Panc1 (cell line): ENCODE results near the gene SRGAP3. TPM values are rescaled to one million over a fixed set of nuclear protein-coding genes. Genes with fewer than 3 reads are reported as not detected.

Source experiments
- ATAC-seq: fragments of 200-7000 bp; cut with Tn5 transposase; 2 replicates; pipeline ENCODE4 v1.9.1; 2020; ENCODE audit warnings: mild to moderate bottlenecking, moderate library complexity
- BruUV-seq: library from RNA; stranded (reverse); fragments of 400-500 nt; replicated peaks from 2 replicates; lab custom pipeline; 2021; lab: Mats Ljungman, UMichigan
- CTCF ChIA-PET: fragments of 300-600 bp; sonication (Branson Sonifier 250); formaldehyde crosslinking; loops from one replicate; lab custom pipeline; 2022; ENCODE audit warnings: antibody characterized with exemption; lab: Charles Lee
- POLR2A ChIA-PET: fragments of 300-600 bp; sonication (Branson Sonifier 250); formaldehyde crosslinking; loops from one replicate; lab custom pipeline; 2022; ENCODE audit warnings: antibody characterized with exemption; lab: Charles Lee
- DNase-seq: peaks from one replicate; pipeline ENCODE4 v3.0.0-alpha.2; 2010; ENCODE audit warnings: low read depth, low spot score
- H3K27ac ChIP-seq: 2 replicates; pipeline ENCODE4 v1.5.1; 2011; ENCODE audit warnings: mild to moderate bottlenecking, low read length, inconsistent platforms
- H3K27me3 ChIP-seq: fragments of 200-500 bp; sonication (Bioruptor generic); 2 replicates; pipeline ENCODE4 v1.6.0; 2014; ENCODE audit warnings: low read length, inconsistent platforms; ENCODE audit not compliant: control insufficient read depth, insufficient read depth
- H3K36me3 ChIP-seq: fragments of 200-500 bp; sonication (Bioruptor generic); 2 replicates; pipeline ENCODE4 v1.5.1; 2014; ENCODE audit warnings: inconsistent platforms, mild to moderate bottlenecking, low read length, moderate library complexity; ENCODE audit not compliant: control insufficient read depth, insufficient read depth
- H3K4me1 ChIP-seq: 2 replicates; pipeline ENCODE4 v1.5.1; 2011; ENCODE audit warnings: inconsistent platforms, mild to moderate bottlenecking, low read length, moderate library complexity; ENCODE audit not compliant: control insufficient read depth, insufficient read depth
- H3K4me3 ChIP-seq, 2 experiments: 2 replicates each; pipeline ENCODE4 v1.5.1; 2011 to 2012; ENCODE audit warnings: low read depth in 2 of 2, low read length in 2 of 2, mild to moderate bottlenecking in 2 of 2, inconsistent platforms in 1 of 2, moderate library complexity in 1 of 2
- H3K9me3 ChIP-seq: fragments of 200-500 bp; sonication (Bioruptor generic); 2 replicates; pipeline ENCODE4 v1.5.1; 2014; ENCODE audit warnings: low read depth, mild to moderate bottlenecking, inconsistent platforms, low read length, moderate library complexity; ENCODE audit not compliant: control insufficient read depth, insufficient read depth
- POLR2AphosphoS5 ChIP-seq: IDR thresholded peaks from 2 replicates; pipeline ENCODE4 v1.6.1; 2012; ENCODE audit warnings: mild to moderate bottlenecking, low read depth, low read length, moderate library complexity
- SIN3A ChIP-seq: IDR thresholded peaks from 2 replicates; pipeline ENCODE4 v1.6.1; 2012; ENCODE audit warnings: low read depth, mild to moderate bottlenecking, low read length, moderate library complexity, borderline replicate concordance; ENCODE audit not compliant: insufficient read depth
- TCF7L2 ChIP-seq: IDR thresholded peaks from 2 replicates; pipeline ENCODE4 v1.6.1; 2011; ENCODE audit warnings: mild to moderate bottlenecking, low read depth, low read length, inconsistent platforms
- in situ Hi-C: cut with HindIII; loops from 2 replicates; pipeline ENCODE4 v1.10.0; 2016; ENCODE audit warnings: low sequenced_read_pairs, low pct_unique_long_range_greater_than_20kb
- intact Hi-C: fragments of 100-400 bp; cut with micrococcal nuclease; formaldehyde crosslinking; loops from one replicate; pipeline ENCODE4 v1.10.0; 2022; ENCODE audit not compliant: unreplicated experiment
- total RNA-seq: library from RNA; stranded (reverse); gene quantifications from one replicate; pipeline ENCODE4 v1.2.1, GENCODE V29; 2021; ENCODE audit not compliant: unreplicated experiment
- TF ChIP-seq, protein P1 (sequence below), 2 experiments: IDR thresholded peaks; 2 replicates each; pipeline ENCODE4 v1.6.1; 2011 to 2012; ENCODE audit warnings: low read depth in 2 of 2, control low read depth in 1 of 2, low read length in 1 of 2, mild to moderate bottlenecking in 1 of 2, moderate library complexity in 1 of 2; ENCODE audit not compliant: insufficient read depth in 1 of 2
- TF ChIP-seq, protein P2 (sequence below): fragments of 450-650 bp; IDR thresholded peaks from 2 replicates; pipeline ENCODE4 v1.5.1; 2017; ENCODE audit warnings: mild to moderate bottlenecking

SRGAP3 gene
- total RNA-seq, 1 experiment from 2014 or later: 0.82 TPM

DNA sequence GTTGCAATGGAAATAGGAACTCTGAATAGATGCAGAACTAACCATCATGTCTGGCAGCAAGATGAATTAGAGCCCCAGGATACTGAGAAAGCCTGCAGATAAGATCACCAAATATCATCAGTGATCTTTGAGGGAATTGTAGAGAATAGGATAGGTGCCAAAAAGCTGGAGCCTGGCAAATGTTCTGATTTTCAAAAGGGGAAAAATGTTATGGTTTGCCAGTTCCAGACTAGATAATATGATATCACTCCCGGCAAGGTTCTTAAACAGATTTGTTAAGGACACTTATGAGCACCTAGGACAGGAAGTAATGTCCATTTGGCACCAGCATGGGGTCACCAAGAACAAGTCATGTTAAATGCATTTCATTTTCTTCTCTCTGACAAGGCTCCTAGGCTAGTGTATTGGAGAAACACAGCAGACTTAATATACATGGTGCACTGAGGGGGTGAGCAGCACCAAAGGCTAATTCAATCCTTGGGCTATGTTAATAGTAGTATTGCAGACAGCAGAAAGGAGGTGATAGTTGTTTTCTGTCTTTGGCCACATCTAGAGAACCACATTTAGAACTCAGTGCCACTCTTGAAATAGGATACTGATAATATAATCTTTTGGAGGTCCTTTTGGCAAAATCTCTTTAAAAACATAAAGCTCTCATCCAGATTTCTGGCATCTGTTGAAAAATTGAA, 4.8 kb downstream of the SRGAP3 start:
- no peak for DNase-seq
- no peak for TF ChIP-seq POLR2AphosphoS5
- TF ChIP-seq TCF7L2: no peak
- TF ChIP-seq, protein P1, sequence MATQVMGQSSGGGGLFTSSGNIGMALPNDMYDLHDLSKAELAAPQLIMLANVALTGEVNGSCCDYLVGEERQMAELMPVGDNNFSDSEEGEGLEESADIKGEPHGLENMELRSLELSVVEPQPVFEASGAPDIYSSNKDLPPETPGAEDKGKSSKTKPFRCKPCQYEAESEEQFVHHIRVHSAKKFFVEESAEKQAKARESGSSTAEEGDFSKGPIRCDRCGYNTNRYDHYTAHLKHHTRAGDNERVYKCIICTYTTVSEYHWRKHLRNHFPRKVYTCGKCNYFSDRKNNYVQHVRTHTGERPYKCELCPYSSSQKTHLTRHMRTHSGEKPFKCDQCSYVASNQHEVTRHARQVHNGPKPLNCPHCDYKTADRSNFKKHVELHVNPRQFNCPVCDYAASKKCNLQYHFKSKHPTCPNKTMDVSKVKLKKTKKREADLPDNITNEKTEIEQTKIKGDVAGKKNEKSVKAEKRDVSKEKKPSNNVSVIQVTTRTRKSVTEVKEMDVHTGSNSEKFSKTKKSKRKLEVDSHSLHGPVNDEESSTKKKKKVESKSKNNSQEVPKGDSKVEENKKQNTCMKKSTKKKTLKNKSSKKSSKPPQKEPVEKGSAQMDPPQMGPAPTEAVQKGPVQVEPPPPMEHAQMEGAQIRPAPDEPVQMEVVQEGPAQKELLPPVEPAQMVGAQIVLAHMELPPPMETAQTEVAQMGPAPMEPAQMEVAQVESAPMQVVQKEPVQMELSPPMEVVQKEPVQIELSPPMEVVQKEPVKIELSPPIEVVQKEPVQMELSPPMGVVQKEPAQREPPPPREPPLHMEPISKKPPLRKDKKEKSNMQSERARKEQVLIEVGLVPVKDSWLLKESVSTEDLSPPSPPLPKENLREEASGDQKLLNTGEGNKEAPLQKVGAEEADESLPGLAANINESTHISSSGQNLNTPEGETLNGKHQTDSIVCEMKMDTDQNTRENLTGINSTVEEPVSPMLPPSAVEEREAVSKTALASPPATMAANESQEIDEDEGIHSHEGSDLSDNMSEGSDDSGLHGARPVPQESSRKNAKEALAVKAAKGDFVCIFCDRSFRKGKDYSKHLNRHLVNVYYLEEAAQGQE (IDR thresholded peaks at IDR 0.05; ENCODE audit: insufficient read depth in 1 of 2, low read depth in 2 of 2, low read length in 1 of 2): no peak
- TF ChIP-seq, protein P2, sequence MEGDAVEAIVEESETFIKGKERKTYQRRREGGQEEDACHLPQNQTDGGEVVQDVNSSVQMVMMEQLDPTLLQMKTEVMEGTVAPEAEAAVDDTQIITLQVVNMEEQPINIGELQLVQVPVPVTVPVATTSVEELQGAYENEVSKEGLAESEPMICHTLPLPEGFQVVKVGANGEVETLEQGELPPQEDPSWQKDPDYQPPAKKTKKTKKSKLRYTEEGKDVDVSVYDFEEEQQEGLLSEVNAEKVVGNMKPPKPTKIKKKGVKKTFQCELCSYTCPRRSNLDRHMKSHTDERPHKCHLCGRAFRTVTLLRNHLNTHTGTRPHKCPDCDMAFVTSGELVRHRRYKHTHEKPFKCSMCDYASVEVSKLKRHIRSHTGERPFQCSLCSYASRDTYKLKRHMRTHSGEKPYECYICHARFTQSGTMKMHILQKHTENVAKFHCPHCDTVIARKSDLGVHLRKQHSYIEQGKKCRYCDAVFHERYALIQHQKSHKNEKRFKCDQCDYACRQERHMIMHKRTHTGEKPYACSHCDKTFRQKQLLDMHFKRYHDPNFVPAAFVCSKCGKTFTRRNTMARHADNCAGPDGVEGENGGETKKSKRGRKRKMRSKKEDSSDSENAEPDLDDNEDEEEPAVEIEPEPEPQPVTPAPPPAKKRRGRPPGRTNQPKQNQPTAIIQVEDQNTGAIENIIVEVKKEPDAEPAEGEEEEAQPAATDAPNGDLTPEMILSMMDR: no peak
- no peak for TF ChIP-seq SIN3A
- no TSS peak for BruUV-seq
- no peaks in the 10 kb centered on the region for H3K27me3 ChIP-seq
- no peak overlapping the region for H3K27ac ChIP-seq
- H3K9me3 ChIP-seq: no peaks in the 10 kb centered on the region
- intact Hi-C loops: no loop called here
- no peak for ATAC-seq
- no peak overlapping the region for H3K4me3 ChIP-seq
- H3K36me3 ChIP-seq: no peaks in the 10 kb centered on the region
- no peaks in the 10 kb centered on the region; the same call in 1 of the 2 replicates for H3K4me1 ChIP-seq
- in situ Hi-C loops: no loop called here
- CTCF ChIA-PET: no interaction called here
- POLR2A ChIA-PET: no interaction called here

DNA sequence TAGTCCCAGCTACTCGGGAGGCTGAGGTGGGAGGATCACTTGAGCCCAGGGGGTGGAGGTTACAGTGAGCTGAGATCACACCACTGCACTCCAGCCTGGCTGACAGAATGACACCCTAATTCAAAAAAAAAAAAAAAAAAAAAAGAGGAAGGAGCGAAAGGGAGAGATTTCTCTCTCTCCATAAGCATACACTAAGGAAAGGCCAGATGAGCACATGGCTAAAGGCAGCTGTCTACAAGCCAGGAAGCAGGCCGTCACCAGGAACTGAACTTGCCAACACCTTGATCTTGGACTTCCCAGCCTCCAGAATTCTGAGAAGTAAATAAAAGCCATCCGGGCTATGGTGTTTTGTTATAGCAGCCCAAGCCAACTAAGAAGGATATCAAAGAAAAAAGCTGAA, 7.5 kb downstream of the SRGAP3 start:
- CTCF ChIA-PET: no interaction called here
- no peak for TF ChIP-seq TCF7L2
- TF ChIP-seq, protein P2: no peak
- TF ChIP-seq SIN3A: no peak
- Histone ChIP-seq H3K4me3 (no peak overlapping the region), H3K27ac (no peak overlapping the region), H3K4me1 (no peaks in the 10 kb centered on the region), H3K36me3 (no peaks in the 10 kb centered on the region), H3K27me3 (no peaks in the 10 kb centered on the region), H3K9me3 (no peaks in the 10 kb centered on the region)
- no peak for ATAC-seq
- in situ Hi-C loops (no loop called here), intact Hi-C loops (no loop called here)
- no peak for DNase-seq
- POLR2A ChIA-PET: no interaction called here
- no TSS peak for BruUV-seq
